HG02884 (cell line): ENCODE measurements around the gene ROR1.
A peak's percentile ranks its signal among the peaks of the same experiment; 100 is the strongest.

Experiments used
- ATAC-seq: cut with Tn5 transposase; IDR thresholded peaks from one replicate; pipeline ENCODE4 v1.9.1; 2021; ENCODE audit warnings: mild to moderate bottlenecking, moderate library complexity; ENCODE audit not compliant: unreplicated experiment

Gene ROR1

DNA sequence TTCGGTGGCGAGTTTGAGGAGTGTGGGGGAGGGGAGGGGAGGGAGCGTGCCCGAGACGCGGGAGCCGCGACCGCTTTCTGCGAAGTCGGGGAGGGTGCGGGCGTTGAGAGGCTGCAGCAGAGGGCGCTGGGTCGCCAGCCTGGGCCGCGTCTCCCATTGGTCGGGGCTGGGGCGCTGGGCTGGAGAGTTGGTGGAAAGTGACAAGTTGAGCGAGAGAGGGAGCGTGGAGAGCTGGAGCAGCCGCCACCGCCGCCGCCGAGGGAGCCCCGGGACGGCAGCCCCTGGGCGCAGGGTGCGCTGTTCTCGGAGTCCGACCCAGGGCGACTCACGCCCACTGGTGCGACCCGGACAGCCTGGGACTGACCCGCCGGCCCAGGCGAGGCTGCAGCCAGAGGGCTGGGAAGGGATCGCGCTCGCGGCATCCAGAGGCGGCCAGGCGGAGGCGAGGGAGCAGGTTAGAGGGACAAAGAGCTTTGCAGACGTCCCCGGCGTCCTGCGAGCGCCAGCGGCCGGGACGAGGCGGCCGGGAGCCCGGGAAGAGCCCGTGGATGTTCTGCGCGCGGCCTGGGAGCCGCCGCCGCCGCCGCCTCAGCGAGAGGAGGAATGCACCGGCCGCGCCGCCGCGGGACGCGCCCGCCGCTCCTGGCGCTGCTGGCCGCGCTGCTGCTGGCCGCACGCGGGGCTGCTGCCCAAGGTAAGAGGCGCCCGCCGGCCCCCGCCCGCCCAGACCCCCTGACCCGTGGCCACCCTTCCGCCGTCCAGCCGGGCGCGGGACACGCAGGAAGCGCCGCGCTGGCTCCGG, at the start of gene ROR1:
TSS of gene ROR1 (plus strand) at position 203 of the 802 bp plus-strand sequence.
- peak; percentile 82 for ATAC-seq

GRCh38 chr1:63724375-63724899, 49.4 kb upstream of the ROR1 start:
- no peak for ATAC-seq

DNA sequence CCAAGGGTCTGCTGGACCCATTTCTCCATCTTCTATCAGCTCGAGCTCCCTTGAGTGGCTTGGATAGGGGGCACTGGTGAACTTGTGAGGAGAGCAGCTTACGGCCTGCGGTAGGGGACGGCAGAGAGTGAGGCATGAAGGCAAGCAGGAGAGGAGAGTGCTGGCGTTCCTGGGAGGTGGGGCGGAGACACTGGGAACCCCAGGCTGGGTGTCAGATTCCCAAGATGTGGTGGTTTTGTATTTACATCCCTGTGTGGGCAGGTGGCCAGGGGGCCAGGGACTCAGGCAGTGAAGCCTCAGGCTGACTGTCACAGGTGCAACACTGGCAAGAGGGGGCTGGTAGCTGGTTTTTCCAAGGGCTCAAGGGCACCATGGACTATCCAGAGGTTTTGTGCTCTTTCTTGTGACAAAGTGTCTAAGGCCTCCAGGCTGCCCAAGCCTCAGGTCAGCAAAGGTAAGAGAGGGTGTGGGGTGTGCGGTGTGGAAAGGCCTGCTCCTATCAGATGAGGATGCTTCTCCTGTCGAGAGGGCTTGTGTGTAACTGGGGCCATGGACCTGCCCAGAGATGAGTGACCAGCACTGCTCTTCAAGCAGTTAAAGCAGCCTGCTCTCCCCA, 45.1 kb upstream of the ROR1 start:
- ATAC-seq, result no peak

DNA sequence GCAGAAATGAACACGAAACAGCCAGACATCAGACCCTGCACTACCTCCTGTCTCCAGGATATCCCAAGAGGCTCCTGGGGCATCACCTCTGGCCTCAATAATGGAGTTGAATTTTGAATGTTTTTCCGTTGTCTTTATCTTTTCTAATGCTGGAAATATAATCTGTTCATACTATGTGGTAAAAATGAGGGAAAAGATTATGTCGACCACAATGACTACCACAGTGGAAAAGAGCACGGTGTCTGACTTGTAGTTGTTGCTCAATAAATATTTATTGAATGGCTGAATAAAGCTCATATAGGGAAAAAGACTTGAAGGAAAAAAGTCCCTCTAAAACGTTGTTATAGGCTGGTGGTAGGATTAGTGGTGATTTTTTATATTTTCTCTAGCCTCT, 44.6 kb upstream of the ROR1 start:
- no peak for ATAC-seq

DNA sequence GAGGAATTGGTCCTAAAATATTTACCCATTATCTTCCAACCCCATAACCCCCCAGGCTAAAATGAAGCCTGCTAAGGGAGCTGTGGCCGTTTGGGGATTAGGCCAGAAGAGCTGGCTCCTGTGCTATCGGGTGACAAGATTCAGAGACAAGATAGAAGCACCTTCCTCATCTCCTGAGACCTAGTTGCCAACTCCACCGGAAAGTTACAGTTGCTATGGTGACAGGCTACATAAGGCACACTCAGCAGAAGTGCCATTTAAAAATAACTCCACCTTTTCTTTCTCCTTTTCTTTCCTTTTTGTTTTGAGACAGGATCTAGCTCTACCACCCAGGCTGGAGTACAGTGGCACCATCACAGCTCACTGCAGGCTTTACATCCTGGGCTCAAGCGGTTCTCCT, 43.6 kb upstream of the ROR1 start:
- ATAC-seq, result no peak

- ATAC-seq, result no peak
Observed at GRCh38 chr1:63731117-63732043, 42.4 kb upstream of the ROR1 start.

- ATAC-seq, result no peak
Observed at GRCh38 chr1:63732666-63733065, 41.2 kb upstream of the ROR1 start.

- no peak for ATAC-seq
Observed at GRCh38 chr1:63738772-63739171, 35.0 kb upstream of the ROR1 start.

DNA sequence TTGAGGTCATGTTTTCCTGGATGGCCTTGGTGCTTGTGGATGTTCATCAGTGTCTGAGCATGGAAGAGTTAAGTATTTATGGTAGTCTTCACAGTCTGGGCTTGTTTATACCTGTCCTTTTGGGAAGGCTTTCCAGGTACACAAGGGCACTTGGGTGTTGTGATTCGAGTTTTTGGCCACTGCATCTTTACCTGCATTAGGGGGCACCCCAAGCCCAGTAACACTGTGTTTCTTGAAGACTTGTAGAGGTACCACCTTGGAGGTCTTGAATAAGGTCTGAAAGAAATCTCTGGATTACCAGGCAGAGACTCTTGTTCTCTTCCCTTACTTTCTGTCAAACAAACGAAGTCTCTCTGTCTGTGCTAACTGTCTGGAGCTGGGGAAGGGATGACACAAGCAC, 34.4 kb upstream of the ROR1 start:
- no peak for ATAC-seq

GRCh38 chr1:63740432-63740831, 33.4 kb upstream of the ROR1 start:
- no peak for ATAC-seq

DNA sequence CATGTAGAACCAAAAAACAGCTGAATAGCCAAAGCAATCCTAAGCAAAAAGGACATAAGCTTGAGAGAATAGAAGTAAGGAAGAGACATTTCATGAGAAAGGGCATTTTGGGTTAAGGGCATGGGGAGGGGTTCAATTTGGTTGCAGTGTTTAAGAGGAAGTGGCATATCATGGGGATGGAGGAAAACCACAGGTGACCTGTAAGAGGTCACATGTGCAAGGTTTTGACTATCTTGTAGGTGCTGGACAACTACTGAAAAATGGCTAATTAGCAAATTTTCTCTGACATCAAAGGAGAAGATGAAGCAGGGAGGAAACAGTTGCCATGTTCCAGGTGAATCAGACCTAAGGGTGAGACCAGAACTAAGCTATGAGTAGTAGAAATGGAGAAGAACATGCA, 31.3 kb upstream of the ROR1 start:
- ATAC-seq, result no peak

- ATAC-seq, result no peak
Observed at GRCh38 chr1:63743781-63744180, 30.0 kb upstream of the ROR1 start.

DNA sequence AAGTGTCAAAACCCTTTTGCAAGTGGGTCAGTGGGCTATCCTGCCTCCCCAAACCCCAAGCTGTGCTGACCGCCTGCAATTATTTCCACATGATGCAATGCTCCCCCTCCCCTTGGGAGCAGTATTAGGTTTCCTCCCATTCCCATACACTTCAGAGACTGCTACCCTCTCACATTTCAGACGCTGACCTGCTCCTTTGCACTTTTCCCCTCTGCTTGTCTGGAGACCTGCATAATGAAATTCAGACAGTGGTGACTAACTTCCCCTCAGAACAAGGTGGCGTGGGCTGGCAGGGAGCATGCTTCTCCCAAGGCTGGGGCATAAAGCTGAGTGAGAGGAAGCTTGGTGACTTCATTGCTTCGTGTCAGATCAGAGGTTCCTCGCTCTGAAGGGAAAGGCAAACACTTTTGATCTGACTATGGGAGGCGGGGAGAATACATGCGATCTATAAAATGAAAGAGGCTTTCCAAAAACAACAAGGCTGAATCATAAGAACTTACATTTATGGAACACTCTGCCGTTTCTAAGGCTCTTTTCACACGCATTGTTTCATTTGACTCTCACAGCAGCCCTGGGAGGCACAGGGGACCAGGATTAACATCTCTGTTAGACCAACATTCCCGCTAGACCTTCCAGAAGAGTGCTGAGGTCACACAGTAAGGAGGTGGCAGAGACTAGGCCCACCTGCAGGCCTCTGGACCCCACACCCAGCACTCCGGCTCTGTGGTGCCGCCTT, 27.5 kb upstream of the ROR1 start:
- no peak for ATAC-seq

DNA sequence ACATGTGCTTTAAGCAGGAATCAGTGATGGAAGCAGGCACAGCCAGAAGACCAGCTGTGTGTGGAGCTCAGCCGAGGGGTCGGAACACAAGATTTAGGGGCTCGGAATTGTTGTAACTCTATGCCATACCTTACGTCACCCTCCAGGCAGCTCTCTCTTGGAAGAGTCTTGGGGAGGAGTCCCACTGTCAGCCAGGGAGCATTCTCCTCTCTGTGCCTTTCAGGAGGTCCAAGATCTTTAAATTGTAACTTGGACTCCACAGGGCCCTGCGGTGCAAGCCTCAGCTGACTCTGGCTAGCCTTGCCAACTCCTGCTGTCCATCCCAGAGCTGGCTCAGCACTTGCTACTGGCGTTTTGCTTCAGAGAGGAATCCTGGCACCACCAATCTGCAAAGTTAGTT, 26.4 kb upstream of the ROR1 start:
- ATAC-seq, result no peak

DNA sequence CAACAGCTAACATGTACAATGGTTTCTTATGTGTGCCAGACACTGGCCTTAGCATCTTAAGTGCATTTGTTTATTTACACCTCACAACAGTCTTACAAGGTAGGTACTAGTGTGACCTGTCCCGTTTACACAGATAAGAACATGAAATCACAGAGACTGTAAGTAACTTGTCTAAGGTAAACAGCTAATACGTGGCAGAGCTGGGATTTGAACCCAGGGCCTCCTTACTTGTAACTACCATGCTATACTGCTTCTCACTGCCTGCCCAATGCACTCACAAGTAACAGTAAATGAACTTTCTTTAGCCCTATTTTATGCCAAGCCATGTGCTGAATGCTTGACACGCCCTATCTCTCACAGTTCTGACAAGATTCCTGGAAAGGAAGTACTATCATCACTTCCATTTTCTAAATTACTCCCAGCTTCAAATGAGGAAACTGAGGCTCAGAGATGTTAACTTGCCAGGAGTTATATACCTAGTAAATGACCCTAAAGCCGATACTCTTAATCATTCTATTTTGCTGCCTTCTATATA, 25.7 kb upstream of the ROR1 start:
- ATAC-seq, result no peak

- no peak for ATAC-seq
Observed at GRCh38 chr1:63748641-63749040, 25.2 kb upstream of the ROR1 start.

- ATAC-seq, result no peak
Observed at GRCh38 chr1:63750721-63751120, 23.1 kb upstream of the ROR1 start.

DNA sequence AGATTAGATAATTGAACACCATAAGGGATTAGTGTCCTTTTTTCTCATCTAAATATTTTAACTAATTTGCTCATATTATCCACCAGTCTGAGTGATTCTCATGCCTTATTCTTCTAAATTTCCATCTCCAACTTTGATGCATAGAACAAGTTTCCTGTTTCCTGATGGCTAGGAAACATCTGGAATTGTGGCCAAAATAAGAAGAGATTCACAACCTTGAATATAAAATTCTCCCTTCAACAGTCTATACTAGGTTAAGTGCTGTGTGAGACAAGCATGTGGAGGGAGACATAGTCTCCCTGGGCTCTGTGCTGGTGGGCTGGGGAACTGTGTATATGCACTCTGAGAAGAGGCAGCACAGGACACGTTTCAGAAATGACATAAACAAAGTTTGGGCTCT, 21.6 kb upstream of the ROR1 start:
- no peak for ATAC-seq

DNA sequence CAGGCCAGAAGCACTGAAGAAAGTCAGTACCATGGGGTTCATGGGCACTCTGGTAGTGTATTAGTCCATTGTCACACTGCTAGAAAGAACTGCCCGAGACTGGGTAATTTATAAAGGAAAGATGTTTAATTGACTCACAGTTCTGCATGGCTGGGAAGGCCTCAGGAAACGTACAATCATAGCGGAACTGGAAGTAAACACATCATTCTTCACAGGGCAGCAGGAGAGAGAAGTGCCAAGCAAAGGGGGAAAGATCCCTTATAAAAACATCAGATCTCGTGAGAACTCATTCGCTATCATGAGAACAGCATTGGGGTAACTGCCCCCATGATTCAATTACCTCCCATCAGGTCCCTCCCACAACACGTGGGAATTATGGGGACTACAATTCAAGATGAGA, 20.2 kb upstream of the ROR1 start:
- no peak for ATAC-seq

GRCh38 chr1:63756839-63757238, 17.0 kb upstream of the ROR1 start:
- no peak for ATAC-seq
